ENCODE data around the gene PCED1A. TPM values are rescaled to one million over a fixed set of nuclear protein-coding genes. Genes with fewer than 3 reads are reported as not detected.

The PCED1A gene
- total and polyA plus RNA-seq, 2 of the 8 experiments (the other 6 are each of a cell fraction or from before 2014, with no cell fraction given): 13.4 to 18.9 TPM

Other genes with a start within 250 kb of the PCED1A start
- 668 and 677 TPM in 2 replicates for gene NOP56, start 188.0 kb downstream of the PCED1A start, total RNA-seq (2021; fragmentation: NEBNext Ultra II Directional; extraction: Animal tissue kit (Norgen Biotek cat#: 25700))
- 364 and 391 TPM in 2 replicates for gene NOP56, start 188.0 kb downstream of the PCED1A start, polyA plus RNA-seq (2011; rRNA removed)
- gene IDH3B, start 176.4 kb downstream of the PCED1A start, total RNA-seq (2021; fragmentation: NEBNext Ultra II Directional; extraction: Animal tissue kit (Norgen Biotek cat#: 25700)): 103 and 110 TPM in 2 replicates
- gene IDH3B, start 176.4 kb downstream of the PCED1A start, polyA plus RNA-seq (2011; rRNA removed): 162 and 167 TPM in 2 replicates
- gene EBF4, start 147.9 kb downstream of the PCED1A start, total RNA-seq (2021; fragmentation: NEBNext Ultra II Directional; extraction: Animal tissue kit (Norgen Biotek cat#: 25700)): 1.2 and 1.6 TPM in 2 replicates
- 2.9 and 3.6 TPM in 2 replicates for gene EBF4, start 147.9 kb downstream of the PCED1A start, polyA plus RNA-seq (2011; rRNA removed)
- gene CPXM1, start 40.0 kb downstream of the PCED1A start, total RNA-seq (2021; fragmentation: NEBNext Ultra II Directional; extraction: Animal tissue kit (Norgen Biotek cat#: 25700)): 28.8 and 31.3 TPM in 2 replicates
- gene CPXM1, start 40.0 kb downstream of the PCED1A start, polyA plus RNA-seq (2011; rRNA removed): 81.9 and 90.9 TPM in 2 replicates
- not detected in 2 replicates for gene C20orf141, start 25.7 kb downstream of the PCED1A start, total RNA-seq (2021; fragmentation: NEBNext Ultra II Directional; extraction: Animal tissue kit (Norgen Biotek cat#: 25700))
- gene C20orf141, start 25.7 kb downstream of the PCED1A start, polyA plus RNA-seq (2011; rRNA removed): not detected in 2 replicates
- gene TMEM239, start 24.3 kb downstream of the PCED1A start, total RNA-seq (2021; fragmentation: NEBNext Ultra II Directional; extraction: Animal tissue kit (Norgen Biotek cat#: 25700)): not detected in 2 replicates
- not detected in 2 replicates for gene TMEM239, start 24.3 kb downstream of the PCED1A start, polyA plus RNA-seq (2011; rRNA removed)
- gene VPS16, start 90 bp upstream of the PCED1A start, total RNA-seq (2021; fragmentation: NEBNext Ultra II Directional; extraction: Animal tissue kit (Norgen Biotek cat#: 25700)): 22.6 and 25.9 TPM in 2 replicates
- gene VPS16, start 90 bp upstream of the PCED1A start, polyA plus RNA-seq (2011; rRNA removed): 23.8 and 26.8 TPM in 2 replicates
- 46.8 and 51.3 TPM in 2 replicates for gene PTPRA, start 32.8 kb upstream of the PCED1A start, total RNA-seq (2021; fragmentation: NEBNext Ultra II Directional; extraction: Animal tissue kit (Norgen Biotek cat#: 25700))
- 31.2 and 47.7 TPM in 2 replicates for gene PTPRA, start 32.8 kb upstream of the PCED1A start, polyA plus RNA-seq (2011; rRNA removed)
- 0.61 and 0.82 TPM in 2 replicates for gene GNRH2, start 203.0 kb upstream of the PCED1A start, total RNA-seq (2021; fragmentation: NEBNext Ultra II Directional; extraction: Animal tissue kit (Norgen Biotek cat#: 25700))
- gene GNRH2, start 203.0 kb upstream of the PCED1A start, polyA plus RNA-seq (2011; rRNA removed): 0.09 and 0.16 TPM in 2 replicates
- gene MRPS26, start 205.4 kb upstream of the PCED1A start, total RNA-seq (2021; fragmentation: NEBNext Ultra II Directional; extraction: Animal tissue kit (Norgen Biotek cat#: 25700)): 100 and 103 TPM in 2 replicates
- 83.6 and 99.2 TPM in 2 replicates for gene MRPS26, start 205.4 kb upstream of the PCED1A start, polyA plus RNA-seq (2011; rRNA removed)
- gene OXT, start 231.0 kb upstream of the PCED1A start, total RNA-seq (2021; fragmentation: NEBNext Ultra II Directional; extraction: Animal tissue kit (Norgen Biotek cat#: 25700)): not detected in 2 replicates
- not detected in 2 replicates for gene OXT, start 231.0 kb upstream of the PCED1A start, polyA plus RNA-seq (2011; rRNA removed)
- 0.77 TPM in 1 of 2 replicates, not detected in the other for gene AVP, start 244.1 kb upstream of the PCED1A start, total RNA-seq (2021; fragmentation: NEBNext Ultra II Directional; extraction: Animal tissue kit (Norgen Biotek cat#: 25700))
- gene AVP, start 244.1 kb upstream of the PCED1A start, polyA plus RNA-seq (2011; rRNA removed): 0.18 and 0.42 TPM in 2 replicates

Data from H1 (cell line).